SH-SY5Y (cell line): ENCODE results near the gene ZFAND2A.

Experiments used
- GATA2 ChIP-seq: IDR thresholded peaks from 2 replicates; pipeline ENCODE4 v1.6.1; 2011; ENCODE audit warnings: mild to moderate bottlenecking, low read depth, low read length
- GATA3 ChIP-seq: IDR thresholded peaks from 2 replicates; pipeline ENCODE4 v1.6.1; 2011; ENCODE audit warnings: low read depth, mild to moderate bottlenecking, low read length, moderate library complexity

Gene ZFAND2A

DNA sequence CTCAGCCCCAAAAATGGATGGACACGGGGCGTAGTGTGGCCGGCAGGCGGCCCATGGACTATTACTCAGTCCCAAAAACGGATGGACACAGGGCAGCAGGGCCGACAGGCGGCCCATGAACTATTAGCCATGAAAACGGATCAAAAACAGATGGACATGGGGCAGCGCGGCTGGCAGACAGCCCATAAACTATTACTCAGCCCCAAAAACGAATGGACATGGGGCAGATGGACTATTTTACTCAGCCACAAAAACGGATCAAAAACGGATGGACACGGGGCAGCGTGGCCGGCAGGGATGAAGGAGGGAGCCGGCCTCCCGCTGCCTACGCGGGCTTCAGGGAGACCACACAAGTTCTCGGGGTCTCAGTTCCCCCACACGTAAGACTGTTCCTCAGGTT lies 39.2 kb downstream of the ZFAND2A start:
- TF ChIP-seq GATA3 = no peak
- no peak for TF ChIP-seq GATA2

DNA sequence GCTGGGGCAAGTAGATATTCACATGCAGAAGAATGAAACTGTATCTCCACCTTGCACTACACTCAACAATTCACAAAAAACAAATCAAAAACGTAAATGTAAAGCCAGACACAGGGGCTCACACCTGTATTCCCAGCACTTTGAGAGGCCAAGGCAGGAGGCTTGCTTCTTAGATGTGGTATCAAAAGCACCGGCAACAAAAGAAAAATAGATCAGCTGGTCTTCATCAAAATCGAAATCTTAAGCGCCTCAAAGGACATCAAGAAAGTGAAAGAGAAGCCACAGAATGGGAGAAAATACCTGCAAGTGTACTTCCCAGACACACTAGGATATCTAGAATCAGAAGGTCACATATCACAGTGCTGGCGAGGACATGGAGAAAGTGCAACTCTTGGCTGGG lies 40.8 kb downstream of the ZFAND2A start:
- TF ChIP-seq GATA3 (no peak), GATA2 (no peak)

GRCh38 chr7:1117321-1117928 lies 42.6 kb downstream of the ZFAND2A start:
- no peak for TF ChIP-seq GATA3
- no peak for TF ChIP-seq GATA2

DNA sequence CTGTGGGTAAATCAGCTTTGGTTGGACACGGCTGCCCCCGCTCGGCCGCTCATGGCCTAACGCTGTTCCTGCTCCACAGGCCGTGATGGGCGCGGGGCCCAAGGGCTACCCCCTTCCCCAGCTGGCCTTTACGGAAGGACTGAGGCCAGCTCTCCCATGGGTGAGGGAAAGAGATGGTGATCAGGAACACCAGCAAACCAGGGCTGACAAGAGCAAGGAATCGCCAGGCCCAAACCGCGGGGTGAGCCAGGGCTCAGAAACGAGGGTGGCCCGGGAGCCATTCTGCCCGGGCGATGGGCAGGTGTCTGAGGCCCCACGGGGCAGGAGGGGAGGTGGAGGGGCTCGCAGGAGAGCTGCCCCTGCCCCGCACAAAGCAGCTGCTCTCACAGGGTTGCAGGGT lies 45.5 kb downstream of the ZFAND2A start:
- TF ChIP-seq GATA2 = no peak
- TF ChIP-seq GATA3 = no peak

DNA sequence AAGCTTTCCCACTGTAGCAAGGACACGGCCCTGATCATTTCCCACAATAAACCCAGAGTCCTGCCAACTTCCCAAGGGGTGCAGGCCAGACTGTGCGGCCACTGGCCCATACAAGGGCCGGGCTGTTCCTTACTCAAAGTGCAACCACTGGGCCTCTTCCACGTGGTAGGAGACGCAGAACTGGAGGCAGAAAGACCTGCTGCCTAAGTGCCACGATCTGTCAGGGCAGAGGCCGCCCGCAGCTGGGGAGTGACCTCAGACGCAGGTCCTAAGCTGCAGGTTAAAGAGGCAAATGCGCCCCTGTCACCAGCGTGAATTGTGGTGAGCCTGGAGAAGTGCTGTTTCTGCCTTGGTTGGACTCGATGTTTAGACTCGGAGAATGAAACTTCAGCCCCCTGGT lies 45.9 kb downstream of the ZFAND2A start:
- no peak for TF ChIP-seq GATA3

GRCh38 chr7:1113548-1113885 lies 46.5 kb downstream of the ZFAND2A start:
- no peak for TF ChIP-seq GATA2
- no peak for TF ChIP-seq GATA3

- no peak for TF ChIP-seq GATA3
- no peak for TF ChIP-seq GATA2
Observed at GRCh38 chr7:1112625-1113547, 47.1 kb downstream of the ZFAND2A start.

DNA sequence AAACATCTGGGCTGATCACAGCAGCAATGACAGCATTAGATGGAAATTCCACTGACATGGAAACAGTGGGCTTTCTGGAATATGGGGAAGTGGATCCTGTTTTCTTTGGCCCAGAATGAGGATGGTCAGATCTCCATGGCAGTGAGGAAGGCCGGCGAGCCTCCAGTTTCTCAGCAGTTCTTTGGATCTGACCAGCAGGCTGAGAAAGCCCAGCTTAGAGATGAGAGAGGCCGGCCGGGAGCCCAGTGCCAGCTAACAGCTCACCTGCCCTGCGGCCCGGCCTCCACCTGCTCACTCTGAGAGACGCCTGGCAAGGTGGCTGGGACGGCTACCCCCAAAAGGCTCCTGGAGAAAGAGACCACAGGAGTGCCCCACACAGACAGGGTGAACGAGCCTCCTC lies 47.9 kb downstream of the ZFAND2A start:
- TF ChIP-seq GATA2 (no peak), GATA3 (no peak)

GRCh38 chr7:1111156-1111555 lies 48.8 kb downstream of the ZFAND2A start:
- no peak for TF ChIP-seq GATA2

- no peak for TF ChIP-seq GATA2
- no peak for TF ChIP-seq GATA3
Observed at GRCh38 chr7:1110358-1110757, 49.6 kb downstream of the ZFAND2A start.

DNA sequence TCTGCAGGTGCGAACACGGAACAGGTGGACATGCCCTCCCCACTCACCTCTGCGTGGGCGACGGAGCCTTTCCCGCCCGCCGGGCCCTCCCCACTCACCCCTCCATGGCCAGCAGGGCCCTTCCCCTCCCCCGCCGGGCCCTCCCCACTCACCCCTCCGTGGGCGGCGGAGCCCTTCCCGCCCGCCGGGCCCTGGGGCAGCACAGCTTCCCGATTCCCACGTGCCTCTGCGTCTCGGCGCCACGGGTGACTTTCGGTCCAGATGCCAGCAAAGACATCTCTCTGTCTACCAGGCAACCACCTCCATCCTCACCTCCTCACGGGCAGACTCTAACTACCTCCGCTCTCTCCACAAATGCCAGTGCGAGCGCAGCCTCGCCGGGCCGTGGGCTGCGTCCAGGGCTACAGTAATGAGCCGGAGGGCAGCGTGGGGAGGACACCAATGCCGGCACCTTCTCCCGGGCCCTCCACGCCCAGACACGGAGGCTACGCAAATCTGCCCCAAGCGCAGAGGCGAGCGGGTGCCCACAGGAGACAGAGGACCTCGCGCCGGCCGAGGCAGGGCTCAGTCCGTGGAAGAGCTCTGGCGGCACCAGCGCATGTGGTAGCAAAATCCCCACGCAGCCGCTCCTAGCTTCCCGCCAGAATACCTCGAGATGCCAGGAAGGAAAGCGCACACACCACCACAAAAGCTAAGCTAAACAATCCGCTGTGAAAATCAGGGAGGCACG lies 50.2 kb downstream of the ZFAND2A start:
- TF ChIP-seq GATA3 = no peak
- TF ChIP-seq GATA2 = no peak

DNA sequence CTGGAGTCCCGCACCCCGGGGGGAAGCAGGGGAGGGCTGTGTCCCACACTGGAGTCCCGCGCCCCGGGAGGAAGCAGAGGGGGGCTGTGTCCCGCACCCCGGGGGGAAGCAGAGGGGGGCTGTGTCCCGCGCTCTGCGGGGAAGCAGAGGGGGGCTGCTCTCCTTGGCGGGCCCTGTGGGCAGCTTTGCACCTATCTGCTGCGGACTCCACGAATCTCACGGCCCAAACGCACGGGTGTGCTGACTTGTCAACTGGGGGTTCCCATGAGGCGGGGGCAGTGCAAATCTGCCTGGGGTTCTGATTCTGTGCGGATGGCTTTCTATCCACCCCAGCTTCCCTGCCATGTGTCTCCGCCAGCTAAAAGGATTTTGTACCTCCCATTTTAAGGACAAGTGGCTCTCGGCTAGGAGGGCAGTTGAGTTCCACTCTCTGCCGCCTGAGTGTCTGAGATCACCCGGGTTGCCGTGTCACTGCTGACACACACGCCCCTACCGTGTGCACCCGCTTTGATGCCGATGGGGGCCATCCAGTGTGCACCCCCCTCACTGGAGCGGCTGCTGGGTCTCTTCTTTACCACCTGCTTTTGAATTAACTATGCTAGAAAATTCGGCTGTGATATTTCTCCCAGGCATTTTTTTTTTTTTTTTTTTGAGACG lies 51.6 kb downstream of the ZFAND2A start:
- no peak for TF ChIP-seq GATA2

GRCh38 chr7:1106793-1107421 lies 53.1 kb downstream of the ZFAND2A start:
- TF ChIP-seq GATA3 (no peak), GATA2 (no peak)
